ENCODE results near the gene PDXP. TPM values are rescaled to one million over a fixed set of nuclear protein-coding genes. Genes with fewer than 3 reads are reported as not detected.
A peak's percentile ranks its signal among the peaks of the same experiment; 100 is the strongest.

The PDXP gene
- total and polyA plus RNA-seq, 2 donors, result 3.2 to 15.1 TPM

DNA sequence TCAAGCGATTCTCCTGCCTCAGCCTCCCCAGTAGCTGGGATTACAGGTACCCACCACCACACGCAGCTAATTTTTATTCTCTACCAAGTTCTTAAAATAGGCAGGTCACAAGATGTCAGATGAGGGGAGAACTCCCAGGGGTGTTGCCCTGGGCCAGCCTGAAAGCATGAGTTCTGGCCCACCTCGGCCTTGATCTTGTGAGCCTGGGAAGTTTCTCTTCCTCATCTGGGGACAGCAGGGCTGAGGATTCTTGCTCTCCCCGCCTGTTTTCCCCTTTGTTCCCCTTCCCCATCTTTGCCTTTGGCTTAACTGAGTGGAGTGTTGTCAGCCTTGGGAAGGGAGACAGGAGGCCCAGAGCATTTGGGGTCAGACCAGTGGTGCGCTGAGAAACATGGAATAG, 3.5 kb downstream of the PDXP start:
- H3K36me3 ChIP-seq (ENCODE audit: insufficient read depth), result no peaks in the 10 kb centered on the region
- peak overlapping the region; percentile 26 for H3K27ac ChIP-seq (ENCODE audit: low read depth)
- H3K4me1 ChIP-seq (ENCODE audit: insufficient read depth), result no peaks in the 10 kb centered on the region
- no peak overlapping the region for H3K4me3 ChIP-seq (ENCODE audit: low read depth, low read length)
- 88% methylated on average over 5 of the region's 5 CpGs for WGBS
- DNase-seq (ENCODE audit: extremely low spot score), result no peak

DNA sequence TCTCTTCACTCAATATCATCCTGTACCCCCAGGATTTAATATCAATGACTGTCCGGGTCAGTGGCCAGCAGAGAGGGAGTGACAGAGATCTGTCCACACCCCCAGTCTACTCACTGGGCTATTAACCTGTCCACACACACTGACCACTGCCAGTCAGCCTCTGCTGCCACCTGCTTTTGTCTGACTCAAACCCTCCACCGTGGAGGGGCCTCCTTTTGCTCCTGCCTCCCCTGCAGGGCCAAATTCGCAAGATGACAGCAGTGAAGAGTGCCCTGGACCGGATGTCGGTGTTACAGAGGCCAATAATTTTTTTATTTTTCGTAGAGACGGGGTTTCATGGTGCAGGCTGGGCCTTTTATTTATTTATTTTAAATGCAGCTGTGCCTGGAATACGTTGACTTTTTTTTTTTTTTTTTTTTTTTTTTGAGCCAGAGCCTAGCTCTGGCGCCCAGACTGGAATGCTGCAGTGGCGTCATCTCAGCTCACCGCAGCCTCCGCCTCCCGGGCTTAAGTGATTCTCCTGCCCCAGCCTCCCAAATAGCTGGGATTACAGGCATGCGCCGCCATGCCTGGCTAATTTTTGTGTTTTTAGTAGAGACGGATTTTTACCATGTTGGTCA, 5.1 kb downstream of the PDXP start:
- 64% methylated on average over 16 of the region's 16 CpGs for WGBS
- H3K4me1 ChIP-seq (ENCODE audit: insufficient read depth), result no peaks in the 10 kb centered on the region
- no peak overlapping the region for H3K4me3 ChIP-seq (ENCODE audit: low read depth, low read length)
- no peak overlapping the region for H3K27ac ChIP-seq (ENCODE audit: low read depth)
- DNase-seq (ENCODE audit: extremely low spot score), result no peak
- H3K36me3 ChIP-seq (ENCODE audit: insufficient read depth), result no peaks in the 10 kb centered on the region

DNA sequence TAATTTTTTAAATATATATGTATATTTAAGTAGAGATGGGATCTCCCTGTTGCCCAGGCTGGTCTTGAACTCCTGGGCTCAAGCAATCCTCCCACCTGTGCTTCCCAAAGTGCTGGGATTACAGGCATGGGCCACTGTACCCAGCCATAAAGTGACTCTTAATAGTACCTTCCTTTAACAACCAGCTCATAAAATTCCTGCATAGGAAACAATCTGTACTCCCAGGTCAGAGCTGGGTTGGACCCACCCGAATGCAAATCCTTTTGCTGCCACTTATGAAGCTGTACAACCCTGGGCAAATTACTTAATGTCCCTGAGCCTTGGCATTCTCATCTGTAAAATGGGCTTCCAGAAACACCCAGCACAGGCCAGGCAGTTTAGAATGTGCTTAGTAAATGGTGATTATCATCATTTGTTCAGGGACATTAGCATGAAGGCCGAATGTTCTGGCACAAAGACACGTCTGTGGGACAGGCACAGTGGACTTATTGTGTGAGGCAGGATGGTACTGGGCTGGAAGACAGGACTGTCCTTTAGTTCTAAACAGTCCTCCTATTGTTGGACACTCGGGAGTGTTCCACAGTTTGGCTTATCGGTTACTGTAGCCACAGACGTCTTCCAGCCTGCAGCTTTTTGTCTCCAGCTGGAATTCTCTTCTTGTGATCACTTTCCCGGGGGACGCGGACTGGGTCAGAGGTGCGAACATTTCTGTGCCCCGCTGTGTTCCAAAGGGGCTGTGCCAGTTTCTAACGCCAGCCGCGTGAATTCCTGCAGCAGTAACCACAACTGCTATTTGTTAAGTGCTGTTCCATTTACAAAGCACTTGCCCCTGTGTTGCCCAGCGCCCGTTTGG, 6.0 kb downstream of the PDXP start:
- Histone ChIP-seq H3K27ac (ENCODE audit: low read depth) (no peak overlapping the region), H3K4me3 (ENCODE audit: low read depth, low read length) (no peak overlapping the region)
- DNase-seq (ENCODE audit: extremely low spot score), result no peak

DNA sequence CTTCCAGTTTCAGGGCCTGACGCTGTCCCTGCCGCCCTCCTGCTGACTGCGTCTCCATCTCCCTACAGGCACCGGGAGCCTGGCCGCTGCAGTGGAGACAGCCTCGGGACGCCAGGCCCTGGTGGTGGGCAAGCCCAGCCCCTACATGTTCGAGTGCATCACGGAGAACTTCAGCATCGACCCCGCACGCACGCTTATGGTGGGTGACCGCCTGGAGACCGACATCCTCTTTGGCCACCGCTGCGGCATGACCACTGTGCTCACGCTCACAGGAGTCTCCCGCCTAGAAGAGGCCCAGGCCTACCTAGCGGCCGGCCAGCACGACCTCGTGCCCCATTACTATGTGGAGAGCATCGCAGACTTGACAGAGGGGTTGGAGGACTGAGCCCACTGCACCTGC, 7.0 kb downstream of the PDXP start:
- Histone ChIP-seq H3K36me3 (ENCODE audit: insufficient read depth) (no peaks in the 10 kb centered on the region), H3K27ac (ENCODE audit: low read depth) (no peak overlapping the region), H3K4me3 (ENCODE audit: low read depth, low read length) (no peak overlapping the region), H3K4me1 (ENCODE audit: insufficient read depth) (no peaks in the 10 kb centered on the region)
- 92% methylated on average over 24 of the region's 24 CpGs for WGBS
- no peak for DNase-seq (ENCODE audit: extremely low spot score)

More for the DNA sequence above, 6.0 kb downstream of the PDXP start:
- H3K4me1 ChIP-seq (ENCODE audit: insufficient read depth), result no peaks in the 10 kb centered on the region
- 76% methylated on average over 16 of the region's 16 CpGs for WGBS
- H3K36me3 ChIP-seq (ENCODE audit: insufficient read depth), result no peaks in the 10 kb centered on the region

DNA sequence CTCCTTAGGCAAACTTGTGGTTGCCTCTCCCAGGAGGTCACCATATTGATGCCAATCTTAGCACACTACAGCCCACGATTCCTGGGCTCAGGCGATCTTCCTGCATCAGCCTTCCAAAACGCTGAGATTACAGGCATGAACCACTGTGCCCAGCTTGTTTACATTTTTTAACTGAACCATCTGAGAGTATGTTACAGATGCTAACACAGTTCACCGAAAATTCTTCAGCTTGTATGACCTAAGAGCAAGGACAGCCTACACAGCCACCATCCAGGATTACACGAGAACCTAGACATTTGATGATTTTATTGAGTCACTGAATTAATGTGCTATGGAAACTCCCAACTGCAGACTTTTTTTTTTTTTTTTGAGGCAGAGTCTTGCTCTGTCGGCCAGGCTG, 11.1 kb downstream of the PDXP start:
- no peaks in the 10 kb centered on the region for H3K36me3 ChIP-seq (ENCODE audit: insufficient read depth)
- WGBS, result 47% methylated on average over 6 of the region's 6 CpGs
- no peak for DNase-seq (ENCODE audit: extremely low spot score)
- H3K27ac ChIP-seq (ENCODE audit: low read depth), result no peak overlapping the region
- H3K4me1 ChIP-seq (ENCODE audit: insufficient read depth), result no peaks in the 10 kb centered on the region
- no peak overlapping the region for H3K4me3 ChIP-seq (ENCODE audit: low read depth, low read length)

DNA sequence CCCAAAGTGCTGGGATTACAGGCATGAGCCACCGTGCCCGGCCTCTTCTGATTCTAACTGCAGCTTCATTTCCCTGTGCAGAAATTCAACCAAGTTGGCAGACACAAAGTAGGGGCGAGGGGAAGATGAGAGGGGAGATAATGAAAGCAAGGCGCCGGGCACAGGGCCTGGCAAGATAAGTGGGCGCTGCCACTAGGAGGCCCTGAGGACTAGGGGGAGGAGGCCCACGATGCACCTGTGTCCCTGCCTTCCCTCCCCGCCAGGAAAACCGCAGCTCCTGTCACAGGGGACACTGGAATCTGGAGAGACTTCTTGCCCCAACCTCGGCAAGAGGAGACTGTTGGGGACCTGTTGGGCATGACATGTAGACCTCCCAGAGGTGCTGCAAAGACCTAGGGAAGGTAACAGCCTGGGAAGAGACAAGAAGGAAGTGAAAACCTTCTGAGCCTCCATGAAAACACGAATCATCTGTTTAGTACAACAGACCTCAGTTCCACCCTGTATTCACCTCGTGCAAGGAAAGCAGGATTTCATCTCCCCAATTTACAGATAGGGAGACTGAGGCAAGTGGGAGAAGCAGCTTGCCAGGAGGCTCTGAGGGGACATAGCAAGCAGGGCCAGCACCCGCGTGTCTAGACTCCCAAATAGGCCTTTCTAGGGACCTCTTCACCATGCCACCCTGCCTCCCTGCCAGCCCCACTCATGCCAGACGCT, 13.8 kb downstream of the PDXP start:
- no peak overlapping the region for H3K4me3 ChIP-seq (ENCODE audit: low read depth, low read length)
- no peak for DNase-seq (ENCODE audit: extremely low spot score)
- no peaks in the 10 kb centered on the region for H3K36me3 ChIP-seq (ENCODE audit: insufficient read depth)
- 74% methylated on average over 15 of the region's 15 CpGs for WGBS
- no peak overlapping the region for H3K27ac ChIP-seq (ENCODE audit: low read depth)
- H3K4me1 ChIP-seq (ENCODE audit: insufficient read depth), result peaks cover 1% of the 10 kb centered on the region

DNA sequence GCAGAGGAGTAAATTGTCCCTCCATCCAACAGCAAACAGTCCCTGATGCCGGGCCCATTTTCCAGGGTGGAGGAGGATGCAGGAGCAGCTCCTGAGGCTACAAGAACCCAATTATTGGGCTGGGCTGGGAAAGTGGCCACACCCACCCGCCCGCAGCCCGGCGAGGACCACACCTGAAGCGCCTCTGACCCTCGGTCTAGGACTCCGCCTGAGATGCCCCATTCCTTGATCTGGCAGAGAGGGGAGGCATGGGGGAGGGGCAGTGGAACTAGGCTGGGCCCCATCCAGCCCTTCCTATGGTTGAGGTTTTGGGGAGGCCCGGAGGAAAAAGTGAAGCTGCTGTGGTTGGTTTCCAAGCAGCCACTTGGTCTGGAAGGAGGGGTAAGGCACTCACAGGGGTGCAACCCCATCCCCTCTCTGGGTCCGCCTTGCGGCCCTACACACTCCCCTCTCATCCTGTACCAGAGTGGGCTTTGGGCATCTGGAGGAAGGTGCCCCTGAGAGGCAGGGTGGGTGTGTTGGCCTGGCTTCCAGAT, 14.5 kb downstream of the PDXP start:
- no peak for DNase-seq (ENCODE audit: extremely low spot score)
- no peak overlapping the region for H3K4me3 ChIP-seq (ENCODE audit: low read depth, low read length)
- peaks cover 1% of the 10 kb centered on the region for H3K4me1 ChIP-seq (ENCODE audit: insufficient read depth)
- no peak overlapping the region for H3K27ac ChIP-seq (ENCODE audit: low read depth)
- no peaks in the 10 kb centered on the region for H3K36me3 ChIP-seq (ENCODE audit: insufficient read depth)
- 66% methylated on average over 11 of the region's 11 CpGs for whole genome bisulfite sequencing

DNA sequence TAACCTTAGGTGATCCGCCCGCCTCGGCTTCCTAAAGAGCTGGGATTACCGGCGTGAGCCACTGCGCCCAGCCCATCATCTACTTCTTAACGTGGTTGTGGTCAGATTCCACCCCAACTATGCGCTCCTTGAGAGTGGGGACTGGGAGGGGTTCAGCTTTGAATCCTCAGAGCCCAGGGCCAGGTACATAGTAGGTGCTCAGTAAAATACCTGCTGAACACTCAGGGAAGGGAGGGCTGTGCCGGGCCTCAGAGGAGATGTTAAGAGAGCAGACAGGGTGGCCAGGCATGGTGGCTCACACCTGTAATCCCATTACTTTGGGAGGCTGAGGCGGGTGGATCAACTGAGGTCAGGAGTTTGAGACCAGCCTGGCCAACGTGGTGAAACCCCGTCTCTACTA, 15.7 kb downstream of the PDXP start:
- WGBS, result 75% methylated on average over 12 of the region's 12 CpGs
- no peaks in the 10 kb centered on the region for H3K36me3 ChIP-seq (ENCODE audit: insufficient read depth)
- no peak for DNase-seq (ENCODE audit: extremely low spot score)
- H3K4me3 ChIP-seq (ENCODE audit: low read depth, low read length), result no peak overlapping the region
- peaks cover 1% of the 10 kb centered on the region for H3K4me1 ChIP-seq (ENCODE audit: insufficient read depth)
- peak overlapping the region; percentile 65 for H3K27ac ChIP-seq (ENCODE audit: low read depth)

DNA sequence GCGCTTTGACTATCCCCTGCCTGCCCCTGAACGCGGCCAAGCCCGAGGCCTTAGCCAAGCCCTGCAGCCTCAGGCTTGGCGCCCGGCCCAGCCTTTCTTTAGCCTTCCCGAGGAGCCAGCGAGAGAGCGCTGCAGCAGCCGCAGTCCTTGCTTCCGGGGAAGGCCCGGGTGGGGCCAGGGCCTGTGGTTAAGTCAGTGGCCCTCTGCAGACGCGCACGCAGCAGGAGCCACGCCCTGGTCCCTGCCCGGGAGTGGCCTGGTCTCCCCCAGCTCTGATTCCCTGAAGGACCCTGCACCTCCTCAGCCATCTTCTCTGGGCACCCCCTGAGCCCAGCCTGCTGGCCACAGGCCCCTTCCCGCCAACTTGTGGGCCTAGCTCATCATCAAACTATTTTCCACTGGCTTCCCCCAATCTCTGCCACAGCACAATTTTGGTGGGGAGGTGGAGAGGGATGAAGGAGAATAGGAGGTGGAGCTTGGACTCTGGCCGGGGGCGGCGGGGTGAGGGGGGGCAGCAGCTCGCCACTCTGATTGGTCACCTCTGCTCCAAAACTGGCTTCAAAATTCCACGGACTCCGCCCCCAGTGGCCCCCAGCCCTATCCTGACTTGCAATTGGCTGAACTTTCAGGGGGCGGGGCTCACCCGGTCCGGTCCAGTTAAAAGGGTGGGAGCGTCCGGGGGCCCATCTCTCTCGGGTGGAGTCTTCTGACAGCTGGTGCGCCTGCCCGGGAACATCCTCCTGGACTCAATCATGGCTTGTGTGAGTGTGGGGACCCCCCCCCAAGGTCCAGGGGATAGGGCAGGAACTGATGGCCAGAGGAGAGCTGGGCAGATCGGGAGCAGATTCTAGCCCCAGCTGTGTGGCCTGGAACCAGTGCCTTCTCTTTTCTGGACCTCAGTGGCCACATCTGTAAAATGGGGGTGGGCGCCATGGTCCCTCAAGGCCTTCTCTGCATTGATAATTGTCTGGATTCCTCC, 16.7 kb downstream of the PDXP start, which contains the start of gene LGALS1:
LGALS1 (plus strand) TSS at position 686 of the 979 bp plus-strand sequence; CDS start at position 753, 67 bp downstream.
- Histone ChIP-seq H3K4me3 (ENCODE audit: low read depth, low read length) (peak within 1 kb of the TSS; percentile 55), H3K27ac (ENCODE audit: low read depth) (peak within 1 kb of the TSS; percentile 97), H3K36me3 (ENCODE audit: insufficient read depth) (no peaks in the 10 kb centered on the region), H3K4me1 (ENCODE audit: insufficient read depth) (peaks cover 1% of the 10 kb centered on the region)
- DNase-seq (ENCODE audit: extremely low spot score), result peak; percentile 88
- WGBS, result 2% methylated on average over 34 of the region's 34 CpGs

DNA sequence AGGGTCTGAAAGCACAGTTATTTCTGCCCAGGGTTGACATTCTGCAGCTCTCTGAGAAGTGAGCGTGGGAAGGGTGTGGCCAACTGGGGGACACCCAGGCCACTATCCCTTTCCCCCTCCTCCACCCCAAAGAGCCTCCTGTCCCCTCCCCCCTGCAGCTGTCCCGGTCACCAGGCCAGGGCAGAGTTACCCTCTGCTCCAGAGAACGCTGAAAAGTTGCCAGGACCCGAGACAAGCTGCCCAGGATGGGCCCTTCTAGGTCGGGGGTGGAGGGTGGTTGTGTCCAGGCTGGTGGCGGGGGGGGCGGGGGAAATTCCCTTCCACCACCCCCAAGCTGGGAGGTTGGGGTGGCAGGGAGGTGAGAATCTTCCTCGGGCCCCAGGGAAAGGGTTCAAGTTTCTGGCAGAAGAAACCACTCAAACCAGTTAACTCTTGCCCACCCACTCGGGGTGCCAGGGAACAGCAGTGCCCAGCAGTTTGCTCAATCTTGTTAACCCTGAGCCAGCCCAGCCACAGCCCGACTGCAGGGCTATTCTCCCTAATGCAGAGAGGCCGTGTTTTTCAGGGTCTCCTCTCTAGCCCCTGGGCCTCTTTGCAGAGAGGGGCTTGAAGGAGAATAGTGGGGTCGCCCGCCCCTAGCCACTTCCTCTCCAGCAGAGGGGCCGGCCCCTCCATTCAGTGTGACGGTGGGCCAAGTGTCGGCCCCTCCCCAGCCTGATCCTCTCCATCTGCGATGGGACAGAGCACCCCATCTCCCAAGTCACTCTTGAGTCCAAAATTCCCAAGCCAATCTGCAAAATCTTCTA, 17.6 kb downstream of the PDXP start:
- peak overlapping the region; percentile 97 for H3K27ac ChIP-seq (ENCODE audit: low read depth)
- H3K36me3 ChIP-seq (ENCODE audit: insufficient read depth), result no peaks in the 10 kb centered on the region
- WGBS, result 3% methylated on average over 17 of the region's 17 CpGs
- peaks cover 1% of the 10 kb centered on the region for H3K4me1 ChIP-seq (ENCODE audit: insufficient read depth)
- no peak for DNase-seq (ENCODE audit: extremely low spot score)
- peak overlapping the region; percentile 55 for H3K4me3 ChIP-seq (ENCODE audit: low read depth, low read length)

DNA sequence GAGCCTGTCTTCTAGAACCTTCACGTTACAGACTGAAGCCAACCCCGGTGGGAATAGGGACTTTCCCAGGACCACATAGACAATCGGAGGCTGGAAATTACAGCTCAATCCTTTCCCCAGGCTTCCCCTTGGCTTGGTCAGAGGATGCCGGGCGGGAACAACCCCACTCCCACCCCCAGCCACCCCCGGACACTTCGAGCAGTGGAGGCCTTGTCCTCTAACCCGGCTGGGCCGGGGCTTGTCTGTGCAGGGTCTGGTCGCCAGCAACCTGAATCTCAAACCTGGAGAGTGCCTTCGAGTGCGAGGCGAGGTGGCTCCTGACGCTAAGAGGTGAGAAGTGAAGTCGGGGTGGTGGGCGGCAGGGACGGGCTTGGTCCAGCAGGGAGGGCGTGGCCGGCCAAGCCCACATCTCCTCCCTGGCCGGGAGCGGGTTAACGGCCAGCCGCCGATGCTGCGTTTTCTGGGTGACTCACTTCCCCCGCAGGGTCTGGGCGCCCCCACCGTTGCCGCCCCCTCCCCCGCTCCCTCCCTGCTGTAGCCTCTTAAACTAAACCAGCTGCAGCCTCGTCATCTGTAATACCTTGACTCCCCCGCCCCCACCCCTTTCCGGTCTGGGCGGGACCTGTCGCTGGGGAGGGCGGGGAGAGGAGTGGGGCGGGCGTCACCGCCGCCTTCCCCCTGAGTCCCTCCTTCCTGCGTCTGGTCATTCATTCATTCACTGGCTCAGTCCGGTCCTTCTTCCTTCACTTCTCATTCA, 18.4 kb downstream of the PDXP start:
- no peaks in the 10 kb centered on the region for H3K36me3 ChIP-seq (ENCODE audit: insufficient read depth)
- H3K27ac ChIP-seq (ENCODE audit: low read depth), result peak overlapping the region; percentile 97
- WGBS, result under 1% methylated on average over 42 of the region's 42 CpGs
- H3K4me1 ChIP-seq (ENCODE audit: insufficient read depth), result peaks cover 1% of the 10 kb centered on the region
- peak; percentile 73 for DNase-seq (ENCODE audit: extremely low spot score)
- H3K4me3 ChIP-seq (ENCODE audit: low read depth, low read length), result peak overlapping the region; percentile 55
